NT2/D1 (cell line): ENCODE results near the gene ALDH1L2.

Source experiments
- SUZ12 ChIP-seq: IDR thresholded peaks from 2 replicates; pipeline ENCODE4 v1.6.1; 2011; ENCODE audit not compliant: insufficient read length, insufficient read depth; ENCODE audit errors: extremely low read depth
- YY1 ChIP-seq: IDR thresholded peaks from 2 replicates; pipeline ENCODE4 v1.6.1; 2011; ENCODE audit not compliant: insufficient read length, insufficient read depth
- ZNF274 ChIP-seq: IDR thresholded peaks from 2 replicates; pipeline ENCODE4 v1.6.1; 2011; ENCODE audit warnings: mild to moderate bottlenecking, low read depth, low read length

- TF ChIP-seq ZNF274: no peak
- TF ChIP-seq SUZ12: no peak
- TF ChIP-seq YY1: no peak
These were observed 22.9 kb upstream of the ALDH1L2 start for GRCh38 chr12:105107171-105107493.
